Measurements from ENCODE around the gene MCL1.

Gene MCL1

GRCh38 chr1:150557065-150557600 lies 22.3 kb downstream of the MCL1 start:
- no peak for DNase-seq (ENCODE audit: low read depth, low spot score)

DNA sequence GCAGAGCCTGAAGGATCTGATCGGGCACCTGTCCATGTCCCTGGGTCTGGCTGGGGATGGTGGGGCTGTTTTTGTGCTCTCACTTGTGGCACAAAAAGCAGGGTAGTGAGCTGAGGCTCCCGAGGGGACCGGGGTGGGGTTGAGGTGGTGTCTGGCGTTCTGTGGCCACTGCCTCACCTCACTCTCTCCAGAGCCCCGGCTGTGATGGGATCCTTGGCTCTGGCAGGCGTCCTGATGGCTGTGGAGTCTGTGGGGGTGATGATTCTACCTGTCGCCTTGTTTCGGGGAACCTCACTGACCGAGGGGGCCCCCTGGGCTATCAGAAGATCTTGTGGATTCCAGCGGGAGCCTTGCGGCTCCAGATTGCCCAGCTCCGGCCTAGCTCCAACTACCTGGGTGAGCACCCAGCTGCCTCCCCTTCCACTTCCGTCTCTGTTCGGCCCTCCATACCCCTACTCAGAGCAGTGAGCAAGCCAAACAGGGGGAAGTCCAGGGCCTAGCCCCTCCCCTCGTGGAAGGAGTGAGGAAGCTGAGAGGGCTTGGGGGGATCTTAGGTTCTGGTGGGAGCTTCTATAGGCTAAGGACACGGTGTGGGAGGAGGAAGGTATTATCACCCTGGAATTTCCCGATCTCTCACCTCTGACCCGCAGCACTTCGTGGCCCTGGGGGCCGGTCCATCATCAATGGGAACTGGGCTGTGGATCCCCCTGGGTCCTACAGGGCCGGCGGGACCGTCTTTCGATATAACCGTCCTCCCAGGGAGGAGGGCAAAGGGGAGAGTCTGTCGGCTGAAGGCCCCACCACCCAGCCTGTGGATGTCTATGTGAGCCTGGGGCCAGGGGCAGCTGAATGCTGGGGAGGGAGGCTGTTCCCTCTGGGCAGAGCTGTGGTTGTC lies 23.2 kb downstream of the MCL1 start:
- no peak for DNase-seq (ENCODE audit: low read depth, low spot score)

DNA sequence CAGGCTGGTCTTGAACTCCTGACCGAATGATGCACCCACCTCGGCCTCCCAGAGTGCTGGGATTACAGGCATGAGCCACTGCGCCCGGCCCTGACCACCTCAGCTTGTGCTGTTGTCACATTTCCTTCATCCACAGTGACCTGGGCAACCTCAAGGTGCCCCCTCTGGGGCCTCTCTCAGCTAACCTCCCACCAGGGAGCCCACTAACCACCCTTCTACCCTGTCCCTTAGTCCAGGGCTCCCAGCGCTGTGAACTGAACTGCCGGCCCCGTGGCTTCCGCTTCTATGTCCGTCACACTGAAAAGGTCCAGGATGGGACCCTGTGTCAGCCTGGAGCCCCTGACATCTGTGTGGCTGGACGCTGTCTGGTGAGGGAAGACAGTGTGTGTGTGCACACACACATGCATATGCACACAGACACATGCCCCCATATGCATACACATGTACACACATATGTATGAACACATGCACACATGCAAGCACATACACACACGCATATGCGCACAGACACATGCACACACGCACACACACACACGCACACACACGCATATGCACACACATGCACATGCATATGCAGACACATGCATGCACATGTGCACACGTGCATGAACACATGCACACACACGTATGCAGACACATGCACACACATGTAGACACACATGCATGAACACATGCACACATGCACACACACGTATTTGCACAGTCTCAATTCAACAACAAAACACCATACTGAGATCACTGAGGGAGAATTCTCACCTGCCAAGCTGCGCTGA lies 24.0 kb downstream of the MCL1 start:
- DNase-seq (ENCODE audit: low read depth, low spot score) = no peak

- no peak for DNase-seq (ENCODE audit: low read depth, low spot score)
These were observed 25.3 kb downstream of the MCL1 start for GRCh38 chr1:150554086-150554452.

- DNase-seq (ENCODE audit: low read depth, low spot score) = no peak
These were observed 25.9 kb downstream of the MCL1 start for GRCh38 chr1:150553392-150554085.

DNA sequence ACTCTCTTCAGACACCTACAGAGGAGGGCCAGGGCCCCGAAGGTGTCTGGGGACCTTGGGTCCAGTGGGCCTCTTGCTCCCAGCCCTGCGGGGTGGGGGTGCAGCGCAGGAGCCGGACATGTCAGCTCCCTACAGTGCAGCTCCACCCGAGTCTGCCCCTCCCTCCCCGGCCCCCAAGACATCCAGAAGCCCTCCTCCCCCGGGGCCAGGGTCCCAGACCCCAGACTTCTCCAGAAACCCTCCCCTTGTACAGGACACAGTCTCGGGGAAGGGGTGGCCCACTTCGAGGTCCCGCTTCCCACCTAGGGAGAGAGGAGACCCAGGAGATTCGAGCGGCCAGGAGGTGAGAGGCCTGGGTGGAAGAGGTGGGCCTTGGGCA lies 26.5 kb downstream of the MCL1 start:
- no peak for DNase-seq (ENCODE audit: low read depth, low spot score)

GRCh38 chr1:150552128-150552910 lies 27.1 kb downstream of the MCL1 start:
- DNase-seq (ENCODE audit: low read depth, low spot score) = peak; percentile 47

- no peak for DNase-seq (ENCODE audit: low read depth, low spot score)
These were observed 27.7 kb downstream of the MCL1 start for GRCh38 chr1:150551784-150552127.

DNA sequence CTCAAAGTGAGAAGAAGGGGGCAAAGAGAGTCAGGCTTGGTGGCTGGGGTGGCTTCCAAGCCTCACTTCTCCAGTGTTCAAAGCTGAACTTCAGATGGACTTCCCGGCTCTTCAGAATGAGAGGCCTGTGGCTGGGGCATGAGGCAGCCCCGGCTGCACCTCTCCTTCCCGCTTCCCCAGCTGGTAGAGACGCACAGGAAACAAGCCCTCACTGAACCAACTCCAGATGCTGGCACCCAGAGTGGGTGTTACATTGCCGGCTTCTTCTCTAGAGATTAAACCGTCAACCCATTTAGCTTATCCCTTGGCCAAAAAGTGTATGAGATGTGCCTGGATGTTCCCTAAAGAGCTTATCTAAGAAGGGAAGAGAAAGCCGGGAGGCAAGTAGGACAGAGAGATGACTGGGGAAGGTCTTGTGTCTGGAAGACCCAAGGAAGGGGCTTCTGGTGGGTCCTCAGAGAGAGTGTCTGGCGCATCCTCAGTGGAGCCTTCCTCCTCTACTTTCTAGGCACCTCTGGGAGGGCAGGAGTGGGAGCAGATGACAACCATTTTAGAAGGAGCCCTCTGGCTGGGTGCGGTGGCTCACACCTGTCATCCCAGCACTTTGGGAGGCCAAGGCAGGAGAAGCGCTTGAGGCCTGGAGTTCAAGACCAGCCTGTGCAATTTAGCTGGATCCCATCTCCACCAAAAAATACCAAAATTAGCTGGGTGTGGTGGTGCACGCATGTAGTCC lies 28.2 kb downstream of the MCL1 start:
- DNase-seq (ENCODE audit: low read depth, low spot score) = no peak

DNA sequence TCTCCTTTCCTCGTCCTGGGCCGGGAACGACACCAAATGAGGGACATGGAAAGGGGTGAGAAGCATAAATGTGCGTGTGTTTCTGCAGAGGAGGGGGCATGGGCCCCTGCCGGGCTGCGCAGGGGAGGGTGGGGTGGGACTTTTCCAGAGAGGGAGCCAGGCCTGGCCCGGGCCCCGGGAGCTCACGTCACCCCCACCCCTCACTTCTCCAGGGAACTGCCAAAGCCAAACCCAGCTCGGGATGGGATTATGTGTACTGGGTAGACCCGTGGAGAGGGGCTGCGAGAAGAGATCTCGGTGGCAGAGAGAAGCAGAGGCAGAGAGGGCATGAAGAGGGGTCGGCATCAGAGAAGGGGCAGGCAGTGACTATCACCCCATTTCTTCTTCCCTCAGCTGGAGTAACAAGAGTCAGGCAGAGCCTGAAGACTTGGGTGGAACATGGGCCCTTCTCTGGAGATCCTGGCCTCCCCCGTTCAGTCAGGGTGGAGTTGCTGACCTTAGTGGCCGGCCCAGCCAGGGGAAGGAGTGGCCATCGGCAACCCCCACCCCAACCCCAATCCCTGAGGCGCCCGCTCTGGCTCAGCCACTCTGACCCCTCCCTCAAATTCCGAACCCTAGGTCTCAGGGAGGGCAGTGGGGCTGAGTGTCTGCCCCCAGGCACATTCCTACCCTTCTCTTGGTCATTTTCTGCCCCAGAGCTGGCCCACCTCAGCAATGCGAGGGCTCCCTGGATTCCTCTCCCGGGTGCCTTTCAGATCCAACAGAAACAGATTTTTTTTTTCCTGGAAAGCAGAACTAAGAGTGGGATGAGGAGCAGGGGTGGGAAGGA lies 29.0 kb downstream of the MCL1 start:
- no peak for DNase-seq (ENCODE audit: low read depth, low spot score)

- DNase-seq (ENCODE audit: low read depth, low spot score) = no peak
These were observed 29.8 kb downstream of the MCL1 start for GRCh38 chr1:150549496-150550221.

DNA sequence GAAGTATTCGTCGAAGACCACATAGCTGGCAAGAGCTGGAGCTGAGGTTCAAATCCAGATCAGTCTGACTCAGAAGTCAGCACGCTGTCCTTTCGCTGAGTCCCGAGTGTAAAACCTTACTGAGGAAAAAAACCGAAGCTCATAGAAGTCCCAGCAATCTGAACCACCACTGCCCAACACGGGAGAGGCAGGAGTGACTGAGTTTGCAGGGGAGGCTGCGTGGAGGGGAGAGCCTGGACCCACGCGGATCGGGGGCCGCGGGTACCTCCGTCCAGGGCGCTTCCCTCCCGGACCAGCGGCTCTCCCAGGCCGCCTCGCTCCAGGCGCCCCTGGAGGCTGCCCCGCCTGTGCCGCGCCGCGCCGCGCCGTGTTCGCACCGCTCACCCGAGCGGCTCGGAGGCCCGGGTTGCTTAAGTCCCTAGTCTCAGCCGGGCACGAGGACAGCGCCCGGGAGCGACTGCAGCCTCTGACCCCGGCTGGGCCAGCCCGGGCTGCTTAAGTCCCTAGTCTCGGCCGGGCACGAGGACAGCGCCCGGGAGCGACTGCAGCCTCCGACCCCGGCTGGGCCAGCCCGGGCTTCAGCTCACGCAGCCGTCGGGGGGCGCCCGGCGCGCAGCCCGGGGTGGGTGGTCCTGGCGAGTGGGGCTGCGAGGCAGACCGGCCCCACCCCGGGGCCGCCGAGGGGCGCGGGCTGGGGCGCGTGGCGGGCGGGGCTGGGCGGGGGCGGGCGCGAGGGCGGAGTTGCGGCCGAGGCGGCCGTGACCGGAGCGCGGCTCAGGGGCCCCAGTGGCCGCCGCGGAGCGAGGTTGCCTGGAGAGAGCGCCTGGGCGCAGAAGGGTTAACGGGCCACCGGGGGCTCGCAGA lies 30.5 kb downstream of the MCL1 start, which contains the start of gene ADAMTSL4:
TSS of gene ADAMTSL4 (plus strand) at position 777 of the 864 bp plus-strand sequence. CDS start 2,881 bp downstream, outside the sequence.
- DNase-seq (ENCODE audit: low read depth, low spot score) = no peak

DNA sequence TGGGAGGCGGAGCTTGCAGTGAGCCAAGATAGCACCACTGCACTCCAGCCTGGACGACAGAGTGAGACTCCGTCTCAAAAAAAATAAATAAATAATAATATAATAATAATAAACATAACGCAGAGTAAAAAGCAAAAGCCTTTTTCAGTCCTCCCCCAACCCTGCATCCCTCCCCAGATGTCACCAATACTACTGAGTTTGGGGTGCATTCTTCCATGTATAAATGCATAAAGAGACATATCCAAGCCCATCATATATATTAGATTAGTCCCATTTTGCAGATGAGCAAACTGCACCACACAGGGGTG lies 31.1 kb downstream of the MCL1 start:
- no peak for DNase-seq (ENCODE audit: low read depth, low spot score)

DNA sequence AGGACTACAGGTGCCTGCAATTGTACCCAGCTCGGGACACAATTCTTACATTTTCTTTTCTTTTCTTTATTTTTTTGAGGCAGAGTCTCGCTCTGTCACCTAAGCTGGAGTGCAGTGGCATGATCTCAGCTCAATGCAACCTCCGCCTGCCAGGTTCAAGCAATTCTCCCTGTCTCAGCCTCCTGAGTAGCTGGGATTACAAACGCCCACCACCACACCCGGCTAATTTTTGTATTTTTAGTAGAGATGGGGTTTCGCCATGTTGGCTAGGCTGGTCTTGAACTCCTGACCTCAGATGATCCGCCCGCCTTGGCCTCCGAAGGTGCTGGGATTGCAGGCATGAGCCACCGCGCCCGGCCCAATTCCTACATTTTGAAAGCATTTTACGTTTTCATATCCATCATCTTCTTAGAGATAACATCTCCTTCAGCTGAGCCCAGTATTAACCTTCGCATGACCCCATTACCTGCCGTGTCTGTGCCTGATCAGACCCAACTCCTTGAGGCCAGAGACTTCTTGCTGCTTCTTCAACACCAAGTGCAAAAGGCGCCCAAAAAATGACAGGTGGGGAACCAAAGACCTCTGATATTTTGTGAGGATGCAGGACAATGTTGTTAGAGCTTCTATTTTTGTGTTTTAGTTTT lies 33.0 kb downstream of the MCL1 start:
- no peak for DNase-seq (ENCODE audit: low read depth, low spot score)

GRCh38 chr1:150545486-150546032 lies 33.9 kb downstream of the MCL1 start:
- no peak for DNase-seq (ENCODE audit: low read depth, low spot score)

- no peak for DNase-seq (ENCODE audit: low read depth, low spot score)
These were observed 35.2 kb downstream of the MCL1 start for GRCh38 chr1:150544204-150544603.

- DNase-seq (ENCODE audit: low read depth, low spot score) = no peak
These were observed 35.8 kb downstream of the MCL1 start for GRCh38 chr1:150543500-150544143.
